GM12878 (cell line): ENCODE results near the gene VPS26A. TPM values are rescaled to one million over a fixed set of nuclear protein-coding genes. Genes with fewer than 3 reads are reported as not detected.

ENCODE experiments used
- ATAC-seq: fragments of 200-7000 bp; cut with Tn5 transposase; 3 replicates; pipeline ENCODE4 v1.9.1; 2020; ENCODE audit warnings: mild to moderate bottlenecking, moderate library complexity
- BruUV-seq: library from RNA; stranded (reverse); fragments of 400-500 nt; replicated peaks from 2 replicates; lab custom pipeline; 2021; lab: Mats Ljungman, UMichigan
- CTCF ChIA-PET: fragments of 300-600 bp; sonication (Branson Sonifier 250); formaldehyde crosslinking; extraction: SDS; loops from one replicate; lab custom pipeline; 2021; ENCODE audit warnings: inconsistent platforms; lab: Yijun Ruan, JAX
- POLR2A ChIA-PET: fragments of 350-600 bp; formaldehyde crosslinking; extraction: SDS; loops from one replicate; lab custom pipeline; 2021; ENCODE audit warnings: inconsistent platforms; lab: Charles Lee
- RAD21 ChIA-PET: fragments of 300-600 bp; sonication (Branson Sonifier 250); formaldehyde crosslinking; loops from one replicate; lab custom pipeline; 2023; ENCODE audit warnings: antibody characterized with exemption; ENCODE audit not compliant: unreplicated experiment; lab: Charles Lee
- SMC1A ChIA-PET: fragments of 300-600 bp; sonication (Branson Sonifier 250); formaldehyde crosslinking; loops from one replicate; lab custom pipeline; 2023; ENCODE audit not compliant: unreplicated experiment, uncharacterized antibody; lab: Charles Lee
- DNase-seq: peaks from one replicate; pipeline ENCODE4 v3.0.0-alpha.2; 2011; ENCODE audit warnings: low read depth, low spot score
- FAIRE-seq: peaks from 3 replicates; lab custom pipeline; 2011; peaks lifted over from hg19 to GRCh38; lab: Jason Lieb, UNC
- H2AFZ ChIP-seq: 2 replicates; pipeline ENCODE4 v1.6.0; 2011; ENCODE audit warnings: low read depth, low read length, control low read depth; ENCODE audit not compliant: control insufficient read depth
- H3K27ac ChIP-seq: 2 replicates; pipeline ENCODE4 v1.5.1; 2011; ENCODE audit warnings: control low read depth; ENCODE audit not compliant: control insufficient read depth, insufficient read depth
- H3K27me3 ChIP-seq, 2 experiments: replicated peaks in 1 of 2; 2 replicates each; pipeline versions ENCODE4 v1.6.0 to v1.6.1; 2011; ENCODE audit warnings: low read length in 1 of 2; ENCODE audit not compliant: control insufficient read depth in 2 of 2, insufficient read depth in 2 of 2
- H3K36me3 ChIP-seq, 2 experiments: 2 replicates each; pipeline ENCODE4 v1.5.1; 2011; ENCODE audit warnings: low read length in 1 of 2; ENCODE audit not compliant: control insufficient read depth in 2 of 2, insufficient read depth in 2 of 2
- H3K4me1 ChIP-seq: 2 replicates; pipeline ENCODE4 v1.6.1; 2011; ENCODE audit warnings: mild to moderate bottlenecking, low read length, moderate library complexity, mixed read lengths; ENCODE audit not compliant: control insufficient read depth, insufficient read depth
- H3K4me2 ChIP-seq: 2 replicates; pipeline ENCODE4 v1.6.0; 2011; ENCODE audit warnings: control low read depth; ENCODE audit not compliant: control insufficient read depth, insufficient read depth
- H3K4me3 ChIP-seq: fragments of 200-600 bp; sonication (generic); 2 replicates; pipeline ENCODE4 v1.5.1; 2016
- H3K79me2 ChIP-seq: 2 replicates; pipeline ENCODE4 v1.6.0; 2011; ENCODE audit warnings: low read length; ENCODE audit not compliant: control insufficient read depth, insufficient read depth
- H3K9ac ChIP-seq: 2 replicates; pipeline ENCODE4 v1.8.0; 2011; ENCODE audit warnings: low read length, control low read depth, mixed read lengths; ENCODE audit not compliant: control insufficient read depth, insufficient read depth
- H3K9me3 ChIP-seq: replicated peaks from 3 replicates; pipeline ENCODE4 v1.5.1; 2011; ENCODE audit warnings: mild to moderate bottlenecking, low read length; ENCODE audit not compliant: control insufficient read depth, insufficient read depth
- H4K20me1 ChIP-seq: 2 replicates; pipeline ENCODE4 v1.6.0; 2011; ENCODE audit not compliant: control insufficient read depth, insufficient read depth
- ESRRA ChIP-seq: IDR thresholded peaks from 2 replicates; pipeline ENCODE4 v1.6.1; 2012; ENCODE audit warnings: mild to moderate bottlenecking, low read length, improper control_type of control experiment
- HDGF ChIP-seq: fragments of 450-650 bp; IDR thresholded peaks from 2 replicates; pipeline ENCODE4 v1.6.1; 2016; ENCODE audit warnings: antibody characterized with exemption
- HSF1 ChIP-seq: fragments of 150-350 bp; IDR thresholded peaks from 2 replicates; pipeline ENCODE4 v1.6.1; 2014; ENCODE audit warnings: mild to moderate bottlenecking, low read depth, low read length
- KAT2A ChIP-seq: conservative IDR thresholded peaks from 2 replicates; pipeline ENCODE4 v1.6.1; 2011; ENCODE audit warnings: low read depth, low read length; ENCODE audit not compliant: control insufficient read depth
- NFIC ChIP-seq: IDR thresholded peaks from 2 replicates; pipeline ENCODE4 v1.6.1; 2012; ENCODE audit warnings: low read depth, mild to moderate bottlenecking, inconsistent platforms, low read length, moderate library complexity
- POLR2AphosphoS2 ChIP-seq: IDR thresholded peaks from 2 replicates; pipeline ENCODE4 v1.6.1; 2011; ENCODE audit warnings: low read depth, mild to moderate bottlenecking, low read length, improper control_type of control experiment, moderate library complexity
- RBBP5 ChIP-seq: fragments of 200-600 bp; sonication (generic); conservative IDR thresholded peaks from 2 replicates; pipeline ENCODE4 v1.6.1; 2016
- SUZ12 ChIP-seq: fragments of 200-600 bp; sonication (generic); IDR thresholded peaks from one replicate; pipeline ENCODE4 v1.6.1; 2018; ENCODE audit warnings: antibody characterized with exemption, mild to moderate bottlenecking; ENCODE audit not compliant: unreplicated experiment
- YBX1 ChIP-seq: fragments of 450-650 bp; IDR thresholded peaks from 2 replicates; pipeline ENCODE4 v1.6.1; 2016; ENCODE audit warnings: antibody characterized with exemption
- ZBTB40 ChIP-seq: fragments of 450-650 bp; IDR thresholded peaks from 2 replicates; pipeline ENCODE4 v1.6.1; 2016; ENCODE audit warnings: mild to moderate bottlenecking, moderate library complexity, borderline replicate concordance
- WGBS: methylation state at CpG from one replicate; pipeline ENCODE4 v1.1.6; 2016; ENCODE audit warnings: low lambda C conversion rate; ENCODE audit not compliant: insufficient replicate concordance, insufficient coverage; ENCODE audit errors: missing lambda C conversion rate; 5-methylcytosine and 5-hydroxymethylcytosine counted together
- in situ Hi-C: fragments of 300-500 bp; cut with MboI; formaldehyde crosslinking; loops from 9 replicates; pipeline ENCODE4 v1.14.3; 2018; ENCODE audit warnings: mixed read lengths
- intact Hi-C: fragments of 100-400 bp; cut with micrococcal nuclease; formaldehyde crosslinking; loops from one replicate; pipeline ENCODE4 v1.14.2; 2022; ENCODE audit not compliant: unreplicated experiment
- polyA plus RNA-seq, 11 experiments: library from polyadenylated mRNA; depleted of rRNA in 4 of 11; unstranded in 6 of 11; stranded (reverse) in 5 of 11; fragments of >200 nt; fragmentation: Nextera tagmentation in 4 of 11; fragmentation: Illumina TruSeq in 1 of 11; extraction: Ambion mirVana in 4 of 11; extraction: Trizol in 1 of 11; gene quantifications; 1 replicate in 1 of 11; 2 replicates in 10 of 11; pipeline versions ENCODE4 v1.2.1 to v1.2.3, GENCODE V29; 2011 to 2016; ENCODE audit warnings: inconsistent platforms in 2 of 11, missing spikeins in 2 of 11, low read depth in 1 of 11
- total RNA-seq, 4 experiments: library from RNA; depleted of rRNA in 3 of 4; stranded (reverse); fragments of >200 nt in 3 of 4; fragmentation: Illumina TruSeq in 1 of 4; extraction: Trizol in 1 of 4; gene quantifications; 2 replicates each; pipeline versions ENCODE4 v1.2.1 to v1.2.3, GENCODE V29; 2013 to 2021

VPS26A gene
- total and polyA plus RNA-seq, 10 of the 15 experiments (the other 5 are each of a cell fraction or from before 2014, with no cell fraction given) = 16.8 to 72.3 (median 26.8) TPM

- Histone ChIP-seq H3K9me3 (no peaks in the 10 kb centered on the region), H3K27me3 (no peaks in the 10 kb centered on the region), H4K20me1 (no peaks in the 10 kb centered on the region)
- intact Hi-C loops = no loop called here
- TF ChIP-seq YBX1 = no peak
- TF ChIP-seq, all 136 proteins: peak for 0
- 67% methylated on average over 3 of the region's 3 CpGs for WGBS
- H3K79me2 ChIP-seq = peaks cover 8% of the 10 kb centered on the region
- H3K9ac ChIP-seq = no peak overlapping the region
- CTCF ChIA-PET = interaction anchor here (0.9 to 1.0 kb wide), 2 partner anchors 42 to 80 kb away, joined by 3 read pairs; no protein-coding TSS in a partner anchor
- RAD21 ChIA-PET = no interaction called here
- H3K4me1 ChIP-seq = no peaks in the 10 kb centered on the region
- no peak overlapping the region for H2AFZ ChIP-seq
- POLR2A ChIA-PET = no interaction called here
- no peak overlapping the region for H3K4me3 ChIP-seq
- SMC1A ChIA-PET = interaction anchor here (0.5 to 1.2 kb wide), 4 partner anchors 9 to 208 kb away, joined by 3 to 4 read pairs (median 3); no protein-coding TSS in a partner anchor
- no peak overlapping the region for H3K4me2 ChIP-seq
- no peak for DNase-seq
- no peak for FAIRE-seq
- in situ Hi-C loops = no loop called here
- H3K36me3 ChIP-seq = no peaks in the 10 kb centered on the region
- no peak overlapping the region for H3K27ac ChIP-seq
- no TSS peak for BruUV-seq
- no peak for ATAC-seq
Measured at GRCh38 chr10:69142983-69143382, 19.0 kb downstream of the VPS26A start.

- WGBS = 96% methylated on average over 1 of the region's 1 CpG
- H3K4me2 ChIP-seq = no peak overlapping the region
- H3K79me2 ChIP-seq = peaks cover 11% of the 10 kb centered on the region
- no peak overlapping the region for H2AFZ ChIP-seq
- H3K4me3 ChIP-seq = no peak overlapping the region
- intact Hi-C loops = no loop called here
- SMC1A ChIA-PET = no interaction called here
- ATAC-seq = no peak
- H3K27me3 ChIP-seq = no peaks in the 10 kb centered on the region
- FAIRE-seq = no peak
- CTCF ChIA-PET = interaction anchor here (0.7 kb wide), 1 partner anchor 22 kb away, joined by 3 read pairs; no protein-coding TSS in a partner anchor
- no peaks in the 10 kb centered on the region for H4K20me1 ChIP-seq
- no TSS peak for BruUV-seq
- in situ Hi-C loops = no loop called here
- H3K9ac ChIP-seq = no peak overlapping the region
- DNase-seq = no peak
- RAD21 ChIA-PET = no interaction called here
- H3K27ac ChIP-seq = no peak overlapping the region
- H3K4me1 ChIP-seq = no peaks in the 10 kb centered on the region
- POLR2A ChIA-PET = interaction anchor here (0.5 kb wide), 1 partner anchor 19 kb away, joined by 4 read pairs; no protein-coding TSS in a partner anchor
- H3K9me3 ChIP-seq = no peaks in the 10 kb centered on the region
- no peaks in the 10 kb centered on the region for H3K36me3 ChIP-seq
- TF ChIP-seq RBBP5 (no peak), SUZ12 (no peak), ESRRA (no peak), POLR2AphosphoS2 (no peak), KAT2A (no peak), HSF1 (no peak), ZBTB40 (no peak), NFIC (no peak), HDGF (no peak)
Measured at GRCh38 chr10:69145329-69145728, 21.4 kb downstream of the VPS26A start.
